GM12872 (cell line): ENCODE measurements around the gene ANTXR1.

Experiments
- CTCF ChIP-seq: IDR thresholded peaks from 3 replicates; pipeline ENCODE4 v1.5.1; 2011; ENCODE audit warnings: low read depth, mild to moderate bottlenecking, low read length, moderate library complexity; ENCODE audit not compliant: insufficient read depth

The ANTXR1 gene

GRCh38 chr2:69138793-69139459, 125.9 kb downstream of the ANTXR1 start:
- TF ChIP-seq CTCF, result no peak

- TF ChIP-seq CTCF, result no peak
Measured at GRCh38 chr2:69139778-69140670, 127.0 kb downstream of the ANTXR1 start.

- TF ChIP-seq CTCF, result no peak
Measured at GRCh38 chr2:69141061-69141460, 128.1 kb downstream of the ANTXR1 start.

DNA sequence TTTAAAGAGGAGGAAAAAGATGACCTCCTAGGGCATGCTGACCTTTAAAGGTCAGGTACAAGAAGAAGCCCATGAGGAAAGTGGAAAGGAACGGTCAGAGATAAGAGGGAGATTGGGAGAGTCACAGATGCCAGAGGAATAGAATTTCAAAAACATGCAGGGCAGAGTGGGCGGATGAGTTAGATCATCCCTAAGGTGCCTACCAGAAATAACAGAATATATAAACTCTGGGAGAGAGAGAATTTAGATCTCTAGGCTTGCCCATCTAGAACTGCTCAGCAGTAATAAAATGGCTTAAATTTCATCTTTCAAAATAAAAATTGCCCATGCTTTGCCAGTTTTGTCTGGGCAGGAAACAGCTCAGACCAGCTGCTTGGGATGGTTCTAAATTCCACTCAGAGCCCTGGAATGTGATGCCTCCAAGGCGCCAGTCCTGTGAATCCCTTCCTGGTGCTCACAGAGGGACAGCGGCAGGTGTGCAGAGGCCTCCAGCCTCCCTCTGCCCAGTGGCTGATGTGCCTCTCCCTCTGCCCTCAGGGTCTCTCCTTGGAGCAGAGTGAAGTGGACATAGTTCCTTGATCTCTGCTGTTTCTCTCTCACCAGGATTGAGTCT, 130.9 kb downstream of the ANTXR1 start:
- no peak for TF ChIP-seq CTCF

DNA sequence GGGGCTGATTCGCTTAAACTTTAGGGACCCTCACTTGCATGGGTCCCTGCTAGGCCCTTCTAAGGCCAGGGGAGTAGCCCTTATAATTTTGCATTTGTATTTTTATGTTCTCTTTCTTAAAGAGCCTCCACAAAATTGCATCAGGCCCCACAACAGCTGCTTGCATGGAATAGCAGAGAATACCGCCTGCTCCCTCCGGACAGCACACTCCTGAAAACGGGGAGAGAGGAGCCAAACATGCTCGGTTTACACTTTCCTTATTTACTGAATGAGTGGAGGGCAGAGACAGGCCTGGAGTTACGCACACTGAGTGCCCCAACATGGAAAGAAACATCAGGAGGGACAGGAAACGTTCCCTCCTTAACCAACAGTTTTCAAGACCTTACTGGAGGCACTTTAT, 132.2 kb downstream of the ANTXR1 start:
- TF ChIP-seq CTCF, result no peak

DNA sequence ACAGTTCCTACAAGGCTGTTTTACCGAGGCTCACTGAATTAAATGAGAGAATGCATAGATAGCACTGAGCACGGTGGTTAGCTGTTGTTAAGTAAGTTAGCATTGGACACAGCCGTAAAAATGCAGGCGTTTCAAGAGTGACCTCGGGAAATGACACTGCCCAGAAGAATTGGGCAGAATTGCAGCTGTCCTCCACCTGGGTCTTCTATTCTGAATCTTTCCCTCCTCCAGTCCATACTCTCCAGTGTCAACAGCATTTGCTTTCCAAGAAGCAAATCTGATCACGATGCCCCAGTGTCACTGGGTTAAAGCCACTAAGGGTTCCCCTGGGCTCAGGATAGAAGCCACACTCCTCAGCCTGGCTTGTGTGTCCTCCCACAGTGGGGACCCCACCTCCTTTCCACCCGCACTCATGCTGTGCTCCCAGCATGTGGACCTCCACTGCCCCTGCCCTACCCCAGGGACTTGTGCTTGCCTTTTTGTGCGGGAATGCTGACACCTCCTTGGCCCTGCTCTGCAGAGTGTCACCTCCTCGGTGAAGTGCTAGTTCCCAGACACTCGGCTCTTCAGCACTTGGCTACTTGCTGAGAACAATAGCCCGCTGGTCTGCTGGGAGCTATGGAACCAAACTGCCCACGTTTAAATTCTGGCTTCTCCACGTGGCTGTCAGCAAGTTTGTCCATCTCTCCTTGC, 135.0 kb downstream of the ANTXR1 start:
- no peak for TF ChIP-seq CTCF
